GM12801 (cell line): ENCODE data around the gene INAFM2.

Experiments
- TF ChIP-seq, protein P1 (sequence below): IDR thresholded peaks from one replicate; pipeline ENCODE4 v1.5.1; 2011; ENCODE audit warnings: control low read depth; ENCODE audit not compliant: insufficient read length; ENCODE audit errors: extremely low read depth

The INAFM2 gene

DNA sequence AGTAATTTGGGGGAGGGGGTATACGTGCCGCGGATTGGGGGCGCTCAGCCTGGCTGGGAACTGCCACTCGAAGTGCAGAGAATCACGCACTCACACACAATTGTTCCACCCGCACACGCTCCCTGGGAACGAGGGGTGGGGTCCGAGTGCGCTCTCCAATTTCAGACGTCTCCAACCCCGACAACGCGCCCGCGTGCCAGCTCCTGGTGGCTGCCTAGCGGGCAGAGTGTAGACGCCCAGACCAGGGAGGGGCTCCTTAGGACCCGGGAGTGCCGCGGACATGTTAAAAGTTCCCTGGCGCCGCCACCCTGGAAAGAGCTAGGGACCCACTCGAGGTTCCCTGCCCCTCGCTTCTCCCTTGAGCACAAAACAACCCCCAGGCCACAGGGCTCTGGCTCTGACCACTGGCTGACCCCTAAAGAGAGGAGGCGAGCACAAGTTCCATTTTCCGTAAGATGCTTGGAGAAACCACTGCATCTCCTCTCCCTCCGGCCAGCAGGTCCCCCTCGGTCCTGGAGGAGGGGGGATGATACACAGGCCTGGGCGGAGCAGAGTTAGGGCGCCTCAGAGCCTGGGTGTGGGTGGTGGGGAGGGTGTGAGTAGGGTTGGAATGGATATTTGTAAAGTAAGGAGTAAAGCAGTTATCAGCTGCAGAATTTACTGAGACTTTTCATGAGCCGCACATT lies 39.7 kb upstream of the INAFM2 start:
- TF ChIP-seq, protein P1, sequence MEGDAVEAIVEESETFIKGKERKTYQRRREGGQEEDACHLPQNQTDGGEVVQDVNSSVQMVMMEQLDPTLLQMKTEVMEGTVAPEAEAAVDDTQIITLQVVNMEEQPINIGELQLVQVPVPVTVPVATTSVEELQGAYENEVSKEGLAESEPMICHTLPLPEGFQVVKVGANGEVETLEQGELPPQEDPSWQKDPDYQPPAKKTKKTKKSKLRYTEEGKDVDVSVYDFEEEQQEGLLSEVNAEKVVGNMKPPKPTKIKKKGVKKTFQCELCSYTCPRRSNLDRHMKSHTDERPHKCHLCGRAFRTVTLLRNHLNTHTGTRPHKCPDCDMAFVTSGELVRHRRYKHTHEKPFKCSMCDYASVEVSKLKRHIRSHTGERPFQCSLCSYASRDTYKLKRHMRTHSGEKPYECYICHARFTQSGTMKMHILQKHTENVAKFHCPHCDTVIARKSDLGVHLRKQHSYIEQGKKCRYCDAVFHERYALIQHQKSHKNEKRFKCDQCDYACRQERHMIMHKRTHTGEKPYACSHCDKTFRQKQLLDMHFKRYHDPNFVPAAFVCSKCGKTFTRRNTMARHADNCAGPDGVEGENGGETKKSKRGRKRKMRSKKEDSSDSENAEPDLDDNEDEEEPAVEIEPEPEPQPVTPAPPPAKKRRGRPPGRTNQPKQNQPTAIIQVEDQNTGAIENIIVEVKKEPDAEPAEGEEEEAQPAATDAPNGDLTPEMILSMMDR = no peak

DNA sequence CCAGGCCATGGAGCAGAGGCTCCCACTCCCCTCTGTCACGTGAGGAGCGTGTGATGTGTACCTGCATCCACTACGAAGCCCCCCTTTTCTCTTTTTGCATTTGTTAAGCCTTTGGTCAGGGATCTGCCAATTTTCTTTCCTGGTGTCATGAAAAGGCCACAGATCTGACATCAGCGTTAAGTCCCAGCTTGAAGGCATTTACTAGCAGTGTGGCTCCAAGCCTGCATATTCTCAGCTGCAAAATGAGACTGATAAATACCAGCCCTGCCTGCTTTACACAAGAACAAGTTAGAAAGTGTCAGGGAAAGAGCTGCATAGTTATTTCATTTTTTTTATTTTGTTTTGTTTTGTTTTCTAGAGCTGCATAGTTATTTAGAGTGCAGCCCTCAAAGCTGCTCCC lies 38.3 kb upstream of the INAFM2 start:
- TF ChIP-seq, protein P1 = no peak

DNA sequence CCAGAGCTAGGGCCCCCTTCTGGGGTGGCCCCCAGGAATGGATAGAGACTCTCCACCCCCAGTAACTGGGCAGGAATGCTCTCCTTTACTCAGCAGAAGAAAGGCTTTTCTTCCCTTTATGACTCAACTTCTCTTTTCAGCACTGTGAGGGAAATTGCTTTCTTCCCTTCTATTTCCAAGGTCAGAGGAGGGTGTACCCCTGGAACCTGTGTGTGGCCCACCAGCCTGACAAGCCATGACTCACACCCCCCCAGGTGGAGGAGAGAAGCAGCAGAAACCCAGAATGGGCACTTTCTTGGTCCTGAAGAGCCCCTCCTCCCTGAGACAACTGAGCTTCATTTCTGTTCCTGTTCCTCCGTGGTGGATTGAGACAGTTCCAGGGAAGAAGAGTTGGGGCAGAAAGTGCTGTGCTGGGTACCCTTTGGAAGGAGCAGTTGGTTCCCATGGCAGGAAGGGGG lies 37.9 kb upstream of the INAFM2 start:
- TF ChIP-seq, protein P1 = no peak

DNA sequence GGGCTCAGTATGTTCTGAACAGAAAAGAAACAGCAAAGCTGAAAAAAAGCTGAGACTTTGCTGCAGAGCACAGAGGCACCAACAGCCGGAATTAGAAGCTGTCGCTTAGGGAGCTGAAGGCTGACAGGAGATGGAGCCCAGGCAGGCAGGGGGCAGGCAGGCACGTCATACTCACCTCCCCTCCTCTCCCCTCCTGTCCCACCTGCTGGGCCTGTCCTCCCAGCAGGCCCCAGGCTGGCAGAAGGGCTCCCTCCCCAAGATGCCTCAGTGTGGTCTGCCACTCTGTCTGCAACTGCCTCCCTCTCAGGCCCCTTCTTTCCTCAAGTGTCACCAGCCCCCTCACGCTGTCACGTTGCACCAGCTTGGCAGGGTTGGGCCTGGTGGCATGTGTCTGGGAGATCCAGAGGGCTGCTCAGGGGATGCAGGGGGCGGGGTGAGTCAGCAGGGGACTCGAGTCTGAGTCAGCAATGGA lies 37.4 kb upstream of the INAFM2 start:
- TF ChIP-seq, protein P1 = no peak

DNA sequence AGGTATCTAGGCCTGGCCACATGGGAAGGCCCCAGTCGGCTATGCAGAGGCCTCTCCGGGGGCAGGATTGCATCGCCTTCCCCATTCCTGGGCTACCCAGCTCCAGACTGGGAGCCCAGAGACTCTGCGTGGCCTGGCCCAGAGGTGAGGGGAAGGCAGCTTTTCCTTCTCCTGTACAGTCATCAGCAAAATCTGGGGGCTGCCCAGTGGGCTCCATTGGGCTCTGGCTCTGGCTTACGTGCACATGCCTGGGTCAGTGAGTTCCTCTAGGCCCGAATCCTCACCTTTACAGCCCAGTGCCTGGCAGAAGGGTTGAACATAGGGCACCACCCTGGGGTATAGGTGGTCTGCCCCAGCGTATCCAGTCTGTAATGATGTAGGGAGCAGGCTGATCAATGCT lies 36.7 kb upstream of the INAFM2 start:
- TF ChIP-seq, protein P1 = no peak

DNA sequence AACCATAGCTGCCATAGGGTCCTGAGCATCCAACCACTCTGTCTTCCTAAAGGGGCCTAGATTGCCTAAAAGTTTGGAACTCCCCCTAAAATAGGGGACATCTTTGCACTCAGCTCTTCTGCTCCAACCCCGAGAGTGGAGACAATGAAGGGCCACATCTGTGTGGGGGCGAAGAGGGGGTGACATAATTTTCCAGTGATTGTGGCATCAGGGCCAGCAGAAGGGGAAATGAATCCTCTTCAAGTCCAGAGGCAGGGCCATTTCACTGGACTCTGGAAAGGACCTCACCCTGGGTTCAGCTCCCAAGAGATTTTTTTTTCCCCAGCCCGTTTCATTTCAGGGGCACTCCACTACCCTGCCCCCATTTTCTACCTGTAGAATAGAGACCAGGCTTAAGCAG lies 36.0 kb upstream of the INAFM2 start:
- TF ChIP-seq, protein P1 = no peak

DNA sequence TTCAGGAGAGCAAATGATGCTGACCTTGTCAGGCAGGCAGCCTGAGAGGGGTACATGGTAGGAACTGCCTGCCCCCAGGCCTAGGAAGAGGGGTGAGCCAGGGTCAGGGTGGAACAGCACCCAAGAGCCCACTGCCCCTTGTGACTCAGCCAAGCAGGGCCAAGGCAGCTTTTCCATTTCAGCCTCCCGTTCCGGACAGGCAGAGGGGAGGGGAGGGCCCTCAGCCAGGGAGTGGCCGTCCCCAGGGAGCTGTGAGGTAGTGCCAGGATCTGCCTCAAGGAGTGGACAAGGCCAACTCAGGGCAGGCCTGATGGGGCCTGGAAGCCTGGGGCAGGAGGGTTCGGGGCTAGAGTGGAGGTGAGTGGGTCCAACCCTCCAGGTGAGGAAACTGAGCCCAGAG lies 35.5 kb upstream of the INAFM2 start:
- TF ChIP-seq, protein P1 = no peak
